ENCODE results near the gene SCYGR4. TPM values are rescaled to one million over a fixed set of nuclear protein-coding genes. Genes with fewer than 3 reads are reported as not detected.
"Not testable (repeated sequence)": the region's sequence is repeated elsewhere in the genome, so short reads cannot be mapped to it uniquely, and the experiment has no call there.

Gene SCYGR4, protein sequence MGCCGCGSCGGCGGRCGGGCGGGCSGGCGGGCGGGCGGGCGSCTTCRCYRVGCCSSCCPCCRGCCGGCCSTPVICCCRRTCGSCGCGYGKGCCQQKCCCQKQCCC
- not detected for total RNA-seq

GRCh38 chr2:227617316-227618230 lies at the start of gene SCYGR4:
TSS of gene SCYGR4 (plus strand) at chr2:227617498. CDS start at chr2:227617498, 0 bp downstream.
- DNase-seq, result no peak

GRCh38 chr2:227568852-227569169 lies 48.5 kb upstream of the SCYGR4 start:
- DNase-seq, result no peak

GRCh38 chr2:227570615-227571014 lies 46.7 kb upstream of the SCYGR4 start:
- no peak for DNase-seq

DNA sequence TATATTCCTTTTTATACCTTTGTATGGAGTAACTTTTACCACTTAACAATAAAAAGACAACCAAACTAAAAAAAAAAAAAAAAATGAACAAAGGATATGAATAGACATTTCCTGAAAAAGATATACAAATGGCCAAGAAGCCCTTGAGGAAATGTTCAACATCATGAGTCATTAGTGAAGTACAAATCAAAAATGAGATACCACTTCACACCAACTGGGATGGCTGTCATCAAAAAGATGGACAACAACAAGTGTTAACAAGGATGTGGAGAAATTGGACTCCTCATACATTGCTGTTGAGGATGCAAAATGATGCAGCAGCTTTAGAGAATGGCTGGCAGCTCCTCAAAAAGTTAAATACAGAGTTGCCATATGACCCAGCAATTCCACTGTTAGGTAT lies 41.2 kb upstream of the SCYGR4 start:
- no peak for DNase-seq

DNA sequence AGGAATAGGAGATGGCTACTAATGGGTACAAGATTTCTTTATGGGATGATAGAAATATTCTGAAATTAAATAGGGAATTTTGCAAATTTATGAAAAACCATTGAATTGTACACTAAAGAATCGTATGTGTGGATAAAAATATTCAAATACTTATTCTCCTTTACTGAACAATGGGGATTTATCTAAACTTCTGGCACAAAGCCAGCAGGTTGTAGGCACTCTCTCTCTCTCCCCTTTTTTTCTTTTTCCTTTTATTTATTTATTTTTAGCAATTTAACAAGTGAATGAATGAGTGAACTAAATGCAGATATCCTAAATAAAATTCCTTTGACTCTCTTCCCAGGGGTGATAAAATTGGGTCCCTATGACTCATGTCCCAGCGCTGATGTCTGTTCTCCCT lies 40.5 kb upstream of the SCYGR4 start:
- DNase-seq, result no peak

GRCh38 chr2:227577555-227577954 lies 39.7 kb upstream of the SCYGR4 start:
- no peak for DNase-seq

GRCh38 chr2:227578642-227579041 lies 38.7 kb upstream of the SCYGR4 start:
- no peak for DNase-seq

- DNase-seq, result no peak
Measured at GRCh38 chr2:227579791-227580190, 37.5 kb upstream of the SCYGR4 start.

DNA sequence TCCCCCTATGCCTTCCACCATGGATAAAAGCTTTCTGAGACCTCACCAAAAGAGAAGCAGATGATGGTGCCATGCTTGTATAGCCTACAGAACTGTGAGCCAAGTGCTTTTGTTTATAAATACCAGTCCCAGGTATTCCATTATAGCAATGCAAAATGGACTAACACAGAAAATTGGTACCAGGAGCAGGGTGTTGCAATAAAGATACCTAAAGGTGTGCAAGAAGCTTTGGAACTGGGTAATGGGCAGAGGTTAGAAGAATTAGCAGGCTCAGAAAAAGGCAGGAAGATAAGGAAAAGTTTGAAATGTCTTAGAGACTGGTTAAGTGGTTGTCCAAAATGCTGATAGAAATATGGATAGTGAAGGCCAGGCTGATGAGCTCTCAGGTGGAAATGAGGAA lies 34.9 kb upstream of the SCYGR4 start:
- DNase-seq, result no peak

DNA sequence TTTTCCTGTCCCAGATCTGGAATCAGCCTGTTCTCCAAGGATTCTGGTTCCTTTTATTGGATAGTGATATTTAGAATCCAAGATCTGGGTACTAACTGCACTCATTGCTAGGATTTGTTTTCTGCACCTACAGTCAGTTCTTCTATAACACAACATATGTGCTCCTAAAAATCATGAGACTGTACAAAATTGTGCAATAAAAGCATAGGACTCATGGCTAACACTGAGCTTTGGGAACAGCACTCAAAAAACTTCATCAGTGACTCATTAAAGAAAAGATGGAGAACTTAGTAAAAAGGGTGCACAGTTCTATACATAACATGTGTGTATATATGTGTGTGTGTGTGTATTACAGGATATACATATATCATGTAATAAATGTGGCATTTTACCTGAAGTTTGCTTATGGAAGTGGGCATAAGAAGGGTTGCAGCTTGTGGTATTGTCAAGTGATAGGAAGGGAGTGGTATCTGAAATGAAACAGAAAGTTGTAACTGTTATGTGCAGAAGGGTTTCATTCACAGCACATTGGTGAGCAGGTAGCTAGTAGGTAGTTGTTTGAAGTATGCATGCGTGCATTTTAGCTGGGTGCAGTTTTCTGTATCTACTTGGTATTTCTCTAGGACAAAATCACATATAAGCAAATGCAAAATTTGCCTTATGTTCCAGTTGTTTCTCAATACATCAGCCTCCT lies 24.5 kb upstream of the SCYGR4 start:
- DNase-seq, result no peak

GRCh38 chr2:227595797-227596196 lies 21.5 kb upstream of the SCYGR4 start:
- DNase-seq, result no peak

- DNase-seq, result no peak
Measured at GRCh38 chr2:227597036-227597435, 20.3 kb upstream of the SCYGR4 start.

GRCh38 chr2:227597998-227598397 lies 19.3 kb upstream of the SCYGR4 start:
- DNase-seq, result no peak

DNA sequence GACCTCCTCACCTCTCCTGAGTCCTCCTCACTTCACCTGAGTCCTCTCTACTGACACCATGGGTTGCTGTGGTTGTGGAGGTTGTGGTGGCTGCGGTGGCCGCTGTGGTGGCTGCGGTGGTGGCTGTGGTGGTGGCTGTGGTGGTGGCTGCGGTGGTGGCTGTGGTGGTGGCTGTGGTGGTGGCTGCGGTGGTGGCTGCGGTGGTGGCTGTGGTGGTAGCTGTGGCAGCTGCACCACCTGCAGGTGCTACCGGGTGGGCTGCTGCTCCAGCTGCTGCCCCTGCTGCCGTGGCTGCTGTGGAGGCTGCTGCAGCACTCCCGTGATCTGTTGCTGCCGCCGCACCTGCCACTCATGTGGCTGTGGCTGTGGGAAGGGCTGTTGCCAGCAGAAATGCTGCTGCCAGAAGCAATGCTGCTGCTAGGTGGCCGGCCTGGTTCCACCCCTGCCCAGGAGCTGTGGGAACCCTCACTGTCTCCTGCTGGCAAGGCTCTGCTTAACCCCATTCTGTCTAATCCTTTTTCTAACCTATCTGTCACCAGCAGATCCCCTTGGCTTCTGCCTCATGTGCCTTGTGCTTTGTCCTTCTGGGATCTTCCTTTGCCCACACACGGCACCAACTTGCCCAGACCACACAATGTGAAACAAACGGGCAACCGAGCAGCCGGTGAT lies 18.3 kb upstream of the SCYGR4 start, which contains the start of gene SCYGR2:
Gene SCYGR2 (plus strand): TSS at position 59 of the 669 bp plus-strand sequence. CDS start 0 bp downstream, at position 59.
- DNase-seq, result not testable (repeated sequence)

DNA sequence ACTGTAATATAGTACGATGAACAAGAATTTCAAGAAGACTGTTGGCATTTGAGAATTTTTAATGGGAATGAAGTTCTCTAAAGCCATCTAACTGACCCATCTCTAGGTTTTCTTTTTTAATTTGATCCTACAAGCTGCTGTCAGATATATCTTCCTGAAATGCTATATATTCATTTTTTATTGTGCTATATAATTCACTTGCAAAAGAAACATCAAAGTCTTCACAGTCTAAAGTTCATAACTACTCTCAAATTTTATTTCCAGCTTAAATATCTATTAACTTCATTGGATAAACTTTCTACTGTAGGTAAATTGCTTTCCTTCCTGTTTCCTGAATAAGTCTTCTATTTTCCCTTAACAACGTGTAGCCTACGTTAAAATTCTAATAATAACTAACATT lies 14.9 kb upstream of the SCYGR4 start:
- DNase-seq, result no peak

GRCh38 chr2:227606476-227606875 lies 10.8 kb upstream of the SCYGR4 start:
- DNase-seq, result no peak

GRCh38 chr2:227607941-227608340 lies 9.4 kb upstream of the SCYGR4 start:
- no peak for DNase-seq

DNA sequence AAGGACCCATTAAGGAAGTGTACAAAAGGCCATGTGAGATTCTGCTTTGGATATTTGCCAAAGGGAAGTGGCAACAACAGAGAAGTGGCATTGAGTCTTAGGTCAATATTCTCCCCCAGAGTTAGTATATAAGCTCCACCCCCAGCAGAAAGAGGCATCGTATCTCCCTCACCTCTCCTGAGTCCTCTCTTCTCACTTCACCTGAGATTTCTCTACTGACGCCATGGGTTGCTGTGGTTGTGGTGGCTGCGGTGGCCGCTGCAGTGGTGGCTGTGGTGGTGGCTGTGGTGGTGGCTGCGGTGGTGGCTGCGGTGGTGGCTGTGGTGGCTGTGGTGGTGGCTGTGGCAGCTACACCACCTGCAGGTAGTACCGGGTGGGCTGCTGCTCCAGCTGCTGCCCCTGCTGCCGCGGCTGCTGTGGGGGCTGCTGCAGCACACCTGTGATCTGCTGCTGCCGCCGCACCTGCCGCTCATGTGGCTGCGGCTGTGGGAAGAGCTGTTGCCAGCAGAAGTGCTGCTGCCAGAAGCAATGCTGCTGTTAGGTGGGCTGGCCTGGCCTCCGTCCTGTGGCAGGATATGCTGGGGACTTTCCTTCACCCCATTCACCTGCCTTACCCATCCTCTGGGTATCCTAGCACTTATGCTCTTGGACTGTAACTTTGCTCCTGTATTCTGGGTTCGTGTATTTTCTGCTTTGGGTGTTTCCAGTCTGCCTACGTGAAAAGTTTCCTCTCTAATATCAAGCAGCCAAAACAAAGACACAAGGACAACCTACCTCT lies 8.5 kb upstream of the SCYGR4 start:
- no peak for DNase-seq

DNA sequence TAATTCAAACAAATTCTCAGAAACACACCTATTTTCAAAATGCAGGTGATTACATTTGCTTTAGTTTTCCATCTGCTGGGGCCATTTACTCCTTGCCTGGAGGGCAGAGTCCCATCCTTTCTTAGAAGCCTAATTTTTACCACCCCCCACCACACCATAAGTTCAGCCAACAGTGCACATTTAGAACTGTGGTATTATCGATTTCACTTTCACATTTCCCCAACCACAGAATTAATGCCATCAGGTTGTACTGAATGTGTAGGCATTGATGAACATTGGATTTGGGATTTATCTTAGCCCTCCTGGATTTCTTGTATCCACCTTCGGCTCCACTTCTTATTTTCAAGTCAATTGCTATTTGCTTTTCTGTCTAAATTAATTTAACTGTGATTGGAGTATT lies 7.2 kb upstream of the SCYGR4 start:
- DNase-seq, result no peak

GRCh38 chr2:227612546-227613271 lies 4.6 kb upstream of the SCYGR4 start:
- DNase-seq, result no peak

DNA sequence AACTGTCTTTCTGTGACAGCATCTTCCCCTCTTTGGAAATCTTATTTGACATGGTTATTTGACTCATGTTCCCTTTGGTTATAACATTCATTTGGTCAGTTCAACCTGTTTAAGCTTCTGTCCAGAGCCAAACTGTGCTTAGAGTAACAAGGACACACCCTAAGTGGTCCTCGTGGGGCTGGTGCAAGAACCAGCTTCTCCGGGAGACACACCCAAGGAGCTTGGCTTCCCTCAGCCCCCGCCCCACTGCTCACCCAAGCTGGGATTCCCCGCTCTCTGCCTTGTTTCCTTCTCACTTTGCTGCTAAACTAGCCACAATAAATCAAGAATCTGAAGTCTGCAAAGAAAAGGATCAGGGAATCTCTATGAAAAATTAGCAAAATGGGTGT lies 4.0 kb upstream of the SCYGR4 start:
- DNase-seq, result no peak

Measured in occipital lobe (tissue), 2 donors.